GM12875 (cell line): ENCODE measurements around the gene LMNA.

Source experiments
- H3K4me3 ChIP-seq: one replicate; pipeline ENCODE4 v1.5.1; 2011; ENCODE audit warnings: low read depth, low read length, control low read depth
- TF ChIP-seq, protein P1 (sequence below): IDR thresholded peaks from 2 replicates; pipeline ENCODE4 v1.5.1; 2011; ENCODE audit warnings: low read depth, mild to moderate bottlenecking, control low read depth, inconsistent platforms, low read length, moderate library complexity, borderline replicate concordance; ENCODE audit not compliant: insufficient read depth

LMNA gene

DNA sequence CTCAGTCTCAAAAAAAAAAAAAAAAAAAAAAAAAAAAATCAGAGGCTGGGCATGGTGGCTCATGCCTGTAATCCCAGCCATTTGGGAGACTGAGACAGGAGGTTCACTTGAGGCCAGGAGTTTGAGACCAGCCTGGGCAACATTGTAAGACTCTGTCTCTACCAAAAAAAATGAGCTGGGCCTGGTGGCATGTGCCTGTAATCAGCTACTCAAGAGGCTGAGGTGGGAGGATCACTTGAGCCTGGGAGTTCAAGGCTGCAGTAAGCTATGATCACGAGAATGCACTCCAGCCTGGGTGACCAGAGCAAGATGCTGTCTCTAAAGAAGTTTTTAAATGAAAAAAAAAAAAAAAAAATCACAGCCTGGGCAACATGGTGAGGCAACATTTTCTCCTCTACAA, 49.2 kb downstream of the LMNA start:
- TF ChIP-seq, protein P1, sequence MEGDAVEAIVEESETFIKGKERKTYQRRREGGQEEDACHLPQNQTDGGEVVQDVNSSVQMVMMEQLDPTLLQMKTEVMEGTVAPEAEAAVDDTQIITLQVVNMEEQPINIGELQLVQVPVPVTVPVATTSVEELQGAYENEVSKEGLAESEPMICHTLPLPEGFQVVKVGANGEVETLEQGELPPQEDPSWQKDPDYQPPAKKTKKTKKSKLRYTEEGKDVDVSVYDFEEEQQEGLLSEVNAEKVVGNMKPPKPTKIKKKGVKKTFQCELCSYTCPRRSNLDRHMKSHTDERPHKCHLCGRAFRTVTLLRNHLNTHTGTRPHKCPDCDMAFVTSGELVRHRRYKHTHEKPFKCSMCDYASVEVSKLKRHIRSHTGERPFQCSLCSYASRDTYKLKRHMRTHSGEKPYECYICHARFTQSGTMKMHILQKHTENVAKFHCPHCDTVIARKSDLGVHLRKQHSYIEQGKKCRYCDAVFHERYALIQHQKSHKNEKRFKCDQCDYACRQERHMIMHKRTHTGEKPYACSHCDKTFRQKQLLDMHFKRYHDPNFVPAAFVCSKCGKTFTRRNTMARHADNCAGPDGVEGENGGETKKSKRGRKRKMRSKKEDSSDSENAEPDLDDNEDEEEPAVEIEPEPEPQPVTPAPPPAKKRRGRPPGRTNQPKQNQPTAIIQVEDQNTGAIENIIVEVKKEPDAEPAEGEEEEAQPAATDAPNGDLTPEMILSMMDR = no peak
- no peak overlapping the region for H3K4me3 ChIP-seq

- TF ChIP-seq, protein P1 = no peak
These were observed 49.8 kb downstream of the LMNA start for GRCh38 chr1:156164125-156164831.

GRCh38 chr1:156165083-156165482, 50.6 kb downstream of the LMNA start:
- no peak overlapping the region for H3K4me3 ChIP-seq
- TF ChIP-seq, protein P1 = no peak

More at GRCh38 chr1:156164125-156164831, 49.8 kb downstream of the LMNA start:
- H3K4me3 ChIP-seq = no peak overlapping the region

- TF ChIP-seq, protein P1 = no peak
- H3K4me3 ChIP-seq = no peak overlapping the region
These were observed 53.0 kb downstream of the LMNA start for GRCh38 chr1:156167536-156167935.

- TF ChIP-seq, protein P1 = no peak
- no peak overlapping the region for H3K4me3 ChIP-seq
These were observed 58.4 kb downstream of the LMNA start for GRCh38 chr1:156172696-156173470.

DNA sequence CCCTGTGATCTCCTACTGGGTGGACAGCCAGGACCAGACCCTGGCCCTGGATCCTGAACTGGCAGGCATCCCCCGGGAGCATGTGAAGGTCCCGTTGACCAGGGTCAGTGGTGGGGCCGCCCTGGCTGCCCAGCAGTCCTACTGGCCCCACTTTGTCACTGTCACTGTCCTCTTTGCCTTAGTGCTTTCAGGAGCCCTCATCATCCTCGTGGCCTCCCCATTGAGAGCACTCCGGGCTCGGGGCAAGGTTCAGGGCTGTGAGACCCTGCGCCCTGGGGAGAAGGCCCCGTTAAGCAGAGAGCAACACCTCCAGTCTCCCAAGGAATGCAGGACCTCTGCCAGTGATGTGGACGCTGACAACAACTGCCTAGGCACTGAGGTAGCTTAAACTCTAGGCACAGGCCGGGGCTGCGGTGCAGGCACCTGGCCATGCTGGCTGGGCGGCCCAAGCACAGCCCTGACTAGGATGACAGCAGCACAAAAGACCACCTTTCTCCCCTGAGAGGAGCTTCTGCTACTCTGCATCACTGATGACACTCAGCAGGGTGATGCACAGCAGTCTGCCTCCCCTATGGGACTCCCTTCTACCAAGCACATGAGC, 62.2 kb downstream of the LMNA start:
- no peak overlapping the region for H3K4me3 ChIP-seq

More for the DNA sequence above, 62.2 kb downstream of the LMNA start:
- TF ChIP-seq, protein P1 = no peak
